ENCODE measurements around the gene P2RY6. TPM values are rescaled to one million over a fixed set of nuclear protein-coding genes. Genes with fewer than 3 reads are reported as not detected.
A peak's percentile ranks its signal among the peaks of the same experiment; 100 is the strongest.

The P2RY6 gene
- total RNA-seq, 4 donors from 2014 or later: 0.78 to 2.8 (median 1.1) TPM; not detected in 1

DNA sequence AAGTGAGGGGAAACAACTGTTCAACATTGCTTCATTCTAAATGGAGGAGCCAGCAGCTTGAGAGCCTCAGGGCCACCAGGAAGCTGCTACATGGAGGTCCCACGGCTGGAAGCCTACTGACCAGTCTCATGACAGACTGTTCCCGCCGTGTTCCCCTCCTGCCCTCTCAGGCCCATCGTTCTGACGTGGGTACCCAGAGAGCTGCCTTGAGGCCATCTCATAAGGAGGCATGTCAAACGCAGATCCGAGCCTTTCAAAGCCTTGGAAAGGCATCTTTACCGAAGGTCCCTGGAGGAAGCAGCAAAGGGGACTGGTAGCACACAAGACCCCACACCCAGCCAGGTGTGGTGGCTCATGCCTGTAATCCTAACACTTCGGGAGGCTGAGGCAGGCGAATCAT is 27.6 kb downstream of the P2RY6 start:
- Histone ChIP-seq H3K27me3 (no peaks in the 10 kb centered on the region), H3K4me1 (no peaks in the 10 kb centered on the region), H3K27ac (no peak overlapping the region), H3K9me3 (no peaks in the 10 kb centered on the region), H3K4me3 (no peak overlapping the region), H3K36me3 (no peaks in the 10 kb centered on the region)
- DNase-seq (no peak), ATAC-seq (no peak)
- in situ Hi-C loops (cut with MboI; ENCODE audit: low sequenced_read_pairs in 4 of 4): loop anchor here (5.0 to 25.0 kb wide), 3 partner anchors 38 to 462 kb away; no protein-coding TSS in a partner anchor
- intact Hi-C loops (cut with DNase I; ENCODE audit: low total_unique reads): no loop called here
- TF ChIP-seq POLR2A (IDR thresholded peaks at IDR 0.05) (no peak), CTCF (IDR thresholded peaks at IDR 0.05 in 4 of 5, conservative IDR thresholded peaks at IDR 0.05 in 1 of 5) (no peak)

DNA sequence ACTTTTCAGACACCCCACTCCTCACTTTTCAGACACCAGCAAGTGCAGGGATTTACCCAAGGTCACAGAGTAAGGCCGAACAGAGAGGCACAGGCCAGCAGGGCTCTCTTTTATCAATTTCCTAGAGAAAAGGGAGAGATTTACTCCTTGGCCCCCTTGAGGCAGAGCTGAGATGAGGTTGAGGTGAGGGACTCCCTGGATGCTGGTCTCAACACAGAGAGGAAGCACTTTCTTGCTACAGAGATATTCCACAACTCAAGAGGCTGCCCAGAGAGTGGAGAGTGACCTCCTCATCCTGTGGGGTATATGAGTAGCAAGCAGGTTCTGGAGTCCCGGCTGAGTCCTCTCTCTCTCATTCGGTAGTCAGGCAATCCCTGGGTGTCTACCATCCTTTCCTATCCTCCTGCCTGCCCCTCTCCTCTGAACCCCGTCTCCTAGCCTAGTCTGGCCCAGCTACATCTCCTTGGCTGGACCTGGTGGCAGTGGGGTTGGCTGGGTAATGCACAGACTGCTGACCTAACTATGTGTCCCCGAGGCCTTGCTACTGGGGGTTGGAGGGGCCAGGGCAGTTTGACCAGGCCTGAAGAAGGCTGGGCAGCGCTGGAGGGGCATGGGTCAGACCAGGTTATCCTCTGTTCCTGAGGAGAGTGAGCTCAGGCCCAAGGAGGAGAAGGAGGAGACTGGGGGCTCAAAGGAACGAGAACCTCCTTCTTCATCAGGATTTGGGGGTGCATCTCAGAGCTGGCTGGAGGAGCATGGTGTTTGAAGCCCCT is 34.1 kb downstream of the P2RY6 start:
- DNase-seq (no peak), ATAC-seq (no peak)
- no peaks in the 10 kb centered on the region for H3K36me3 ChIP-seq
- H3K4me1 ChIP-seq: peaks cover 4 to 11% of the 10 kb centered on the region in 2 donors
- peak overlapping the region in 1 of 4 donors; percentile 83 for H3K27ac ChIP-seq
- no peak for TF ChIP-seq CTCF (IDR thresholded peaks at IDR 0.05 in 4 of 5, conservative IDR thresholded peaks at IDR 0.05 in 1 of 5)
- TF ChIP-seq POLR2A (IDR thresholded peaks at IDR 0.05): no peak
- H3K9me3 ChIP-seq: no peaks in the 10 kb centered on the region
- H3K4me3 ChIP-seq: no peak overlapping the region
- in situ Hi-C loops (cut with MboI; ENCODE audit: low sequenced_read_pairs in 4 of 4): no loop called here
- intact Hi-C loops (cut with DNase I; ENCODE audit: low total_unique reads): loop anchor here (2.0 kb wide), 2 partner anchors 87 to 355 kb away; no protein-coding TSS in a partner anchor
- H3K27me3 ChIP-seq: peaks cover 0 to 2% (median 0%) of the 10 kb centered on the region in 3 donors

DNA sequence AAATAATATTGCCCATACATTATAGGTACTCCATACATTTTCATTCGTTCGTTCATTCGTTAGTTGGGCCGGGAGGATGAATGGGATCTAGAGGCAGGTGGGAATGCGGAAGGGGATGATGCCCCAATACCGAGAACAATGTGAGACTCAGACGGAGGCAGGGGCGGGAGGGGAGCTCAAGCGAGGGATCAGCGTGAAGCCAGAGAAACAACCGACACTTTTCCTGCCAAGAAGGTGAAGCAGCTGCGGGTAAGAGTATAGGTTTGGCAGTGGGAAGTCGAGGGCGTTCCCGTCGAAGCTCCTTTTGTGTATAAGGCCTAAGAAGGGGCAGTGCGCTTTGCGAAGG is 34.8 kb downstream of the P2RY6 start:
- peak overlapping the region; percentile 73 to 83 (median 82) for H3K27ac ChIP-seq
- intact Hi-C loops (cut with DNase I; ENCODE audit: low total_unique reads): loop anchor here (1.0 to 2.0 kb wide), 3 partner anchors 28 to 354 kb away; no protein-coding TSS in a partner anchor
- H3K36me3 ChIP-seq: no peaks in the 10 kb centered on the region
- in situ Hi-C loops (cut with MboI; ENCODE audit: low sequenced_read_pairs in 4 of 4): no loop called here
- ATAC-seq (no peak), DNase-seq (no peak)
- H3K4me1 ChIP-seq: peaks cover 4 to 16% of the 10 kb centered on the region in 2 donors
- H3K4me3 ChIP-seq: peak overlapping the region; percentile 65 to 90 (median 79)
- peaks cover 0 to 2% (median 0%) of the 10 kb centered on the region in 3 donors for H3K27me3 ChIP-seq
- H3K9me3 ChIP-seq: no peaks in the 10 kb centered on the region
- no peak for TF ChIP-seq POLR2A (IDR thresholded peaks at IDR 0.05)
- no peak for TF ChIP-seq CTCF (IDR thresholded peaks at IDR 0.05 in 4 of 5, conservative IDR thresholded peaks at IDR 0.05 in 1 of 5)

- peaks cover 4 to 18% of the 10 kb centered on the region in 2 donors for H3K4me1 ChIP-seq
- TF ChIP-seq POLR2A (IDR thresholded peaks at IDR 0.05) (peak; percentile 29 to 39), CTCF (IDR thresholded peaks at IDR 0.05 in 4 of 5, conservative IDR thresholded peaks at IDR 0.05 in 1 of 5) (peak; percentile 82 to 93 (median 91))
Observed at GRCh38 chr11:73307323-73308002, 35.3 kb downstream of the P2RY6 start.

More at GRCh38 chr11:73307323-73308002, 35.3 kb downstream of the P2RY6 start:
- no peaks in the 10 kb centered on the region for H3K36me3 ChIP-seq
- H3K27ac ChIP-seq: peak overlapping the region; percentile 73 to 83 (median 82)
- H3K9me3 ChIP-seq: no peaks in the 10 kb centered on the region
- ATAC-seq (peak; percentile 80 to 82), DNase-seq (peak; percentile 88 to 92)
- in situ Hi-C loops (cut with MboI; ENCODE audit: low sequenced_read_pairs in 4 of 4): no loop called here
- H3K27me3 ChIP-seq: peaks cover 0 to 2% (median 0%) of the 10 kb centered on the region in 3 donors
- intact Hi-C loops (cut with DNase I; ENCODE audit: low total_unique reads): loop anchor here (1.0 to 2.0 kb wide), 4 partner anchors 28 to 353 kb away; partner anchors contain the start of gene FAM168A
- H3K4me3 ChIP-seq: peak overlapping the region; percentile 65 to 90 (median 79)
